Naive thymus-derived CD4-positive, alpha-beta T cell (primary cell): Measurements from ENCODE around the gene DNAH3. TPM values are rescaled to one million over a fixed set of nuclear protein-coding genes. Genes with fewer than 3 reads are reported as not detected.

Source experiments
- ATAC-seq: fragments of 150-1000 bp; cut with Tn5 transposase; 2 replicates; pipeline ENCODE4 v1.10.0; 2021; ENCODE audit warnings: mild to moderate bottlenecking, moderate library complexity
- CTCF ChIA-PET: fragments of 350-600 bp; sonication (Branson Sonifier 250); formaldehyde crosslinking; loops from one replicate; lab custom pipeline; 2021; ENCODE audit warnings: antibody characterized with exemption; lab: Charles Lee
- POLR2A ChIA-PET: fragments of 350-600 bp; sonication (Branson Sonifier 250); formaldehyde crosslinking; loops from one replicate; lab custom pipeline; 2021; ENCODE audit warnings: antibody characterized with exemption, inconsistent platforms; lab: Charles Lee
- DNase-seq, 9 donors: peaks; one replicate each; pipeline versions ENCODE4 v3.0.0 to v3.0.0-alpha.2; 2020 to 2022; ENCODE audit warnings: mixed read lengths in 1 of 9
- H3K27ac ChIP-seq: one replicate; pipeline ENCODE4 v1.7.0; 2013; ENCODE audit warnings: mild to moderate bottlenecking, low read depth, low read length, moderate library complexity
- H3K27me3 ChIP-seq, 2 donors: one replicate each; pipeline ENCODE4 v1.7.0; 2013; ENCODE audit warnings: low read length in 2 of 2, mild to moderate bottlenecking in 2 of 2, moderate library complexity in 2 of 2; ENCODE audit not compliant: control insufficient read depth in 2 of 2, insufficient read depth in 2 of 2
- H3K36me3 ChIP-seq, 3 experiments: 1 replicate in 2 of 3; 2 replicates in 1 of 3; pipeline ENCODE4 v1.7.0; 2013; ENCODE audit warnings: low read length in 3 of 3, mild to moderate bottlenecking in 3 of 3, moderate library complexity in 1 of 3; ENCODE audit not compliant: insufficient read depth in 3 of 3, control insufficient read depth in 2 of 3
- H3K4me1 ChIP-seq, 2 donors: one replicate each; pipeline ENCODE4 v1.7.0; 2013; ENCODE audit warnings: low read length in 2 of 2, mild to moderate bottlenecking in 2 of 2, moderate library complexity in 1 of 2; ENCODE audit not compliant: control insufficient read depth in 2 of 2, insufficient read depth in 2 of 2
- H3K4me3 ChIP-seq: 2 replicates; pipeline ENCODE4 v1.7.0; 2013; ENCODE audit warnings: mild to moderate bottlenecking, low read length
- H3K9me3 ChIP-seq, 3 experiments: 1 replicate in 2 of 3; 2 replicates in 1 of 3; pipeline ENCODE4 v1.7.0; 2013; ENCODE audit warnings: low read length in 3 of 3; ENCODE audit not compliant: control insufficient read depth in 2 of 3
- H3K27ac Mint-ChIP-seq, 9 donors: one replicate each; pipeline ENCODE4 v1.8.0; 2020 to 2022; ENCODE audit warnings: mixed read lengths in 9 of 9, mild to moderate bottlenecking in 8 of 9, moderate library complexity in 5 of 9, inconsistent platforms in 2 of 9
- H3K27me3 Mint-ChIP-seq, 5 donors: one replicate each; pipeline ENCODE4 v1.8.0; 2021 to 2022; ENCODE audit warnings: mixed read lengths in 5 of 5, mild to moderate bottlenecking in 1 of 5
- H3K36me3 Mint-ChIP-seq, 5 donors: one replicate each; pipeline ENCODE4 v1.8.0; 2020 to 2022; ENCODE audit warnings: mixed read lengths in 5 of 5, mild to moderate bottlenecking in 3 of 5, inconsistent platforms in 1 of 5
- H3K4me1 Mint-ChIP-seq, 7 donors: one replicate each; pipeline ENCODE4 v1.8.0; 2020 to 2022; ENCODE audit warnings: mixed read lengths in 7 of 7, mild to moderate bottlenecking in 3 of 7, inconsistent platforms in 1 of 7
- H3K4me3 Mint-ChIP-seq, 10 donors: one replicate each; pipeline ENCODE4 v1.8.0; 2020 to 2022; ENCODE audit warnings: mild to moderate bottlenecking in 10 of 10, mixed read lengths in 10 of 10, moderate library complexity in 6 of 10, inconsistent platforms in 2 of 10
- H3K9me3 Mint-ChIP-seq, 11 donors: one replicate each; pipeline ENCODE4 v1.8.0; 2020 to 2022; ENCODE audit warnings: mixed read lengths in 11 of 11, mild to moderate bottlenecking in 4 of 11, inconsistent platforms in 1 of 11, moderate library complexity in 1 of 11
- intact Hi-C, 2 donors: fragments of 100-400 bp; cut with micrococcal nuclease; formaldehyde crosslinking; loops; one replicate each; pipeline ENCODE4 v1.15.1; 2023
- polyA plus RNA-seq, 2 donors: library from polyadenylated mRNA; unstranded; fragments of 300-500 nt; fragmentation: Illumina TruSeq; gene quantifications; one replicate each; pipeline ENCODE4 v1.2.3, GENCODE V29; 2021
- total RNA-seq, 6 experiments: library from RNA in 5 of 6; stranded (reverse) in 5 of 6; gene quantifications; 1 replicate in 5 of 6; 2 replicates in 1 of 6; pipeline ENCODE4 v1.2.3 and lab custom pipeline; 2021 to 2026

Gene DNAH3
- total and polyA plus RNA-seq, 7 experiments from 2014 or later = not detected

DNA sequence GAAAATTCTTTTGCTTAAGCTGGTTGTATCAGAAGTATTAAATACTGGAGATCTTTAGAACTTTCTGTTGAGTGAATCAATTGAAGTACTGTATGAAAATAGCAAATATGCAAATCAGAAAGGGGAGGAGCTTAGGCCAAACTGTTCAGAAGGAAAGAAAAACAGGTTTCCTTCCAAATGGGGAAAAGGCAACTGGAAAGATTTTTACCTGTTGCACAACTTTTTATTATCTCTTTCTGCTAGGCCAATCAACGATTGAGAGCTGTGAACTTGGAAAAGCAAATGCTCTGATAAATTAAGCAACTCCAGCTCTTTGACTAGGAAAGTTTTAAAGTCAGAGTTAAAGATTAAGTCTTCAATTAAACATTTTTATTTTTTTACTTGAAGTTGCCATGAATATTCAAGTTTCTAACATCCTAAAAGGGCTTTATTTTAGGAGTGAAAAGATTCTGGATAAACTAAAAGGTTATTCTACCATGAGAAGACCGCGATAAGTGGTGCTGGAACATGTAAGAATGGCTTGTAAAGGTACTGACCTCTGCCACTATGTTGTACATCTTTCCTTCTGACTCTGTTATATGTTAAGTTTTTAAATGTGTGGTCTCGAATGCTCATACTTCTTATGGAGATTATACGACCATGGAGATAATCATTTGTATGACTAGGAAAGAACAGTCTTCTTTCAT lies 266.9 kb downstream of the DNAH3 start:
- POLR2A ChIA-PET = no interaction called here
- intact Hi-C loops = loop anchor here in 1 of 2 donors (2.0 kb wide), 1 partner anchor 17 kb away; the partner anchor contains the start of genes DCUN1D3 and LYRM1

More for the DNA sequence above, 266.9 kb downstream of the DNAH3 start:
- H3K27me3 ChIP-seq = no peaks in the 10 kb centered on the region
- H3K27me3 Mint-ChIP-seq = no peaks in the 10 kb centered on the region
- H3K9me3 ChIP-seq = no peaks in the 10 kb centered on the region
- CTCF ChIA-PET = no interaction called here
- peaks cover 0 to 4% of the 10 kb centered on the region in 2 donors for H3K4me1 ChIP-seq
- peaks cover 0 to 34% (median 14%) of the 10 kb centered on the region in 5 donors for H3K36me3 Mint-ChIP-seq
- no peak for ATAC-seq
- H3K4me1 Mint-ChIP-seq = peaks cover 7 to 49% (median 22%) of the 10 kb centered on the region in 7 donors
- H3K4me3 ChIP-seq = no peak overlapping the region
- no peak for DNase-seq
- peak overlapping the region in 1 of 10 donors; percentile 58 for H3K4me3 Mint-ChIP-seq
- peaks cover 0 to 2% (median 0%) of the 10 kb centered on the region in 11 donors for H3K9me3 Mint-ChIP-seq
- peaks cover 0 to under 1% (median 0%) of the 10 kb centered on the region in 3 experiments for H3K36me3 ChIP-seq
- no peak overlapping the region for H3K27ac ChIP-seq
- peak overlapping the region in 3 of 9 donors; percentile 25 to 68 (median 46) for H3K27ac Mint-ChIP-seq

Other genes with a start within 250 kb of the DNAH3 start
- 10 to 100 TPM in 3 of 5 experiments, 1 to 10 TPM in 2; 8.2 to 16.9 (median 11.0) TPM for gene LDAF1, start 7.8 kb upstream of the DNAH3 start, total RNA-seq
- gene LDAF1, start 7.8 kb upstream of the DNAH3 start, polyA plus RNA-seq = 10 to 100 TPM; 19.4 to 21.4 TPM
- gene ZP2, start 60.7 kb upstream of the DNAH3 start, total RNA-seq = not detected
- gene ZP2, start 60.7 kb upstream of the DNAH3 start, polyA plus RNA-seq = not detected
- gene ANKS4B, start 82.9 kb upstream of the DNAH3 start, total RNA-seq = not detected
- not detected for gene ANKS4B, start 82.9 kb upstream of the DNAH3 start, polyA plus RNA-seq
- under 1 TPM in 1 of 5 experiments, not detected in 4; 0.44 TPM for gene CRYM, start 127.4 kb upstream of the DNAH3 start, total RNA-seq
- gene CRYM, start 127.4 kb upstream of the DNAH3 start, polyA plus RNA-seq = not detected